GM19372 (cell line): Measurements from ENCODE around the gene LPA.
"Not testable (repeated sequence)": the region's sequence is repeated elsewhere in the genome, so short reads cannot be mapped to it uniquely, and the experiment has no call there.

Source experiments
- ATAC-seq: cut with Tn5 transposase; IDR thresholded peaks from one replicate; pipeline ENCODE4 v1.9.1; 2021; ENCODE audit warnings: mild to moderate bottlenecking, low read depth, moderate library complexity; ENCODE audit not compliant: unreplicated experiment

The LPA gene, protein sequence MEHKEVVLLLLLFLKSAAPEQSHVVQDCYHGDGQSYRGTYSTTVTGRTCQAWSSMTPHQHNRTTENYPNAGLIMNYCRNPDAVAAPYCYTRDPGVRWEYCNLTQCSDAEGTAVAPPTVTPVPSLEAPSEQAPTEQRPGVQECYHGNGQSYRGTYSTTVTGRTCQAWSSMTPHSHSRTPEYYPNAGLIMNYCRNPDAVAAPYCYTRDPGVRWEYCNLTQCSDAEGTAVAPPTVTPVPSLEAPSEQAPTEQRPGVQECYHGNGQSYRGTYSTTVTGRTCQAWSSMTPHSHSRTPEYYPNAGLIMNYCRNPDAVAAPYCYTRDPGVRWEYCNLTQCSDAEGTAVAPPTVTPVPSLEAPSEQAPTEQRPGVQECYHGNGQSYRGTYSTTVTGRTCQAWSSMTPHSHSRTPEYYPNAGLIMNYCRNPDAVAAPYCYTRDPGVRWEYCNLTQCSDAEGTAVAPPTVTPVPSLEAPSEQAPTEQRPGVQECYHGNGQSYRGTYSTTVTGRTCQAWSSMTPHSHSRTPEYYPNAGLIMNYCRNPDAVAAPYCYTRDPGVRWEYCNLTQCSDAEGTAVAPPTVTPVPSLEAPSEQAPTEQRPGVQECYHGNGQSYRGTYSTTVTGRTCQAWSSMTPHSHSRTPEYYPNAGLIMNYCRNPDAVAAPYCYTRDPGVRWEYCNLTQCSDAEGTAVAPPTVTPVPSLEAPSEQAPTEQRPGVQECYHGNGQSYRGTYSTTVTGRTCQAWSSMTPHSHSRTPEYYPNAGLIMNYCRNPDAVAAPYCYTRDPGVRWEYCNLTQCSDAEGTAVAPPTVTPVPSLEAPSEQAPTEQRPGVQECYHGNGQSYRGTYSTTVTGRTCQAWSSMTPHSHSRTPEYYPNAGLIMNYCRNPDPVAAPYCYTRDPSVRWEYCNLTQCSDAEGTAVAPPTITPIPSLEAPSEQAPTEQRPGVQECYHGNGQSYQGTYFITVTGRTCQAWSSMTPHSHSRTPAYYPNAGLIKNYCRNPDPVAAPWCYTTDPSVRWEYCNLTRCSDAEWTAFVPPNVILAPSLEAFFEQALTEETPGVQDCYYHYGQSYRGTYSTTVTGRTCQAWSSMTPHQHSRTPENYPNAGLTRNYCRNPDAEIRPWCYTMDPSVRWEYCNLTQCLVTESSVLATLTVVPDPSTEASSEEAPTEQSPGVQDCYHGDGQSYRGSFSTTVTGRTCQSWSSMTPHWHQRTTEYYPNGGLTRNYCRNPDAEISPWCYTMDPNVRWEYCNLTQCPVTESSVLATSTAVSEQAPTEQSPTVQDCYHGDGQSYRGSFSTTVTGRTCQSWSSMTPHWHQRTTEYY (N-terminal part only)

GRCh38 chr6:160664198-160664597 lies at the start of gene LPA:
Gene LPA (minus strand): TSS chr6:160664275. CDS start chr6:160664214, 61 bp downstream.
- ATAC-seq, result not testable (repeated sequence)

DNA sequence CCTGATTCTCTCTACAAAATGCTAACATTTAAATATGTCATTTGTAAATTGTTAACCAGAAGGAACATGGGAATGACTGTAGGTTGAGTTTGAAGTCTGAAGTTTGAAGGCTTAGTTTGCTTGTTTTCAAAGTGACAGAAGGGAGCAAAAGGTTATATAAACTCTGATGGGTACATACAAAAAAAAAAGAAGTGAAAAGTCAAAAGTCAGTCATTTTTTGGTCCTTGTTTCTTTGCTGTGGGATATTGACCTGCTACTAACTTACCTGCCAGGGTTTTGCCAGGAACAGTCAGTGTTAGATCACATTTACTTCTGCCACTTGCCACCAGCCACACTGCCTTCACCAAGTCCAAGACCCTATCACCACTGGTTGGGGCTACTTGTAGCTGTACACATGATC lies 44.9 kb upstream of the LPA start:
- ATAC-seq, result not testable (repeated sequence)

GRCh38 chr6:160704688-160705087 lies 40.6 kb upstream of the LPA start:
- not testable (repeated sequence) for ATAC-seq

GRCh38 chr6:160701918-160702680 lies 38.0 kb upstream of the LPA start, which contains the start of gene PLG:
Gene PLG (plus strand): TSS chr6:160702244. CDS start chr6:160702305, 61 bp downstream.
- not testable (repeated sequence) for ATAC-seq

GRCh38 chr6:160697826-160698225 lies 33.8 kb upstream of the LPA start:
- no peak for ATAC-seq

DNA sequence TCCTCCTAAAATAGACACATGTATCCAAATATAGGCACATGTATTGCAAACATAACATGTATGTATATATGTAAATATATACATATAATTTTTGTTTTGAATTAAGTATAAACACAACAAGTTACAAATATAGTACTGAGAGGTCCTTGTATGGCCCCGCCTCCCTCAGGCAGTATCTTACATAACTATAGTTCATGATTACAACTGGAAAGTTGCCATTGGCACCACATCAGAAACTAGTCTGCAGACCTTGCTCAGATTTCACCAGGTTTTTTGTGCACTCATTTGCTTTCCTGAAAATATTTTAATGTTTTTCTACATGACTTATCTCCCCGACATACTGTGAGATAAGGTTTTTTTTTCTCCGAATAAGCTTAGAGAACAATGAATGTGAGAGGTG lies 32.8 kb upstream of the LPA start:
- not testable (repeated sequence) for ATAC-seq

- ATAC-seq, result not testable (repeated sequence)
Observed at GRCh38 chr6:160695622-160696021, 31.5 kb upstream of the LPA start.

- ATAC-seq, result not testable (repeated sequence)
Observed at GRCh38 chr6:160695025-160695424, 30.9 kb upstream of the LPA start.

DNA sequence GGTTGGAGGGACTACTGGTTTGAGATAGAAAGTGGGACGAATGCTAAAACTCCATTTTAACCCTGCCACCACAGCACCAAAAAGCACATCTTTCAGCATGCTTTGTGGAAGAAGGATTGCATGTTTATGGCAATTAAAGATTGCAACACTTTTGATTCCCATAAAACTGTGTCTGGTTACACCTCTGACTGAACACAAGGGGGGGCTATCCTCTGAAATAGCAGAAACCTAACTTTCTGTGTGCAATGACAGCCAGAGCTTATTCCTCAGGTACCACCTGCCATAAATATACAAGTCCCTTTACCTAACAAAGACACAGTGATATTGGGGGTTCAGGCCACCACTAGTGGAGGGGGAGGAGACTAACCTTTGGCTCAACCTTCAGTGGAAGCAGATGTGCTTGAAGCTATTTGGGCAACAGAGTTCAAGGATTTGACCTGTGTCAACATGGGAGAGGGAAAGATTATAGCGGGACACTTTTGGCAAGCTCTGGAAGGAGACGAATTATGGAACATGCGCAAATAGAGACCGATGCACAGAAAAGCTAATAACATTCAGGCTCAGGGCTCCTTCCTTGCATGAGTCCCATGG lies 28.4 kb upstream of the LPA start:
- no peak for ATAC-seq

DNA sequence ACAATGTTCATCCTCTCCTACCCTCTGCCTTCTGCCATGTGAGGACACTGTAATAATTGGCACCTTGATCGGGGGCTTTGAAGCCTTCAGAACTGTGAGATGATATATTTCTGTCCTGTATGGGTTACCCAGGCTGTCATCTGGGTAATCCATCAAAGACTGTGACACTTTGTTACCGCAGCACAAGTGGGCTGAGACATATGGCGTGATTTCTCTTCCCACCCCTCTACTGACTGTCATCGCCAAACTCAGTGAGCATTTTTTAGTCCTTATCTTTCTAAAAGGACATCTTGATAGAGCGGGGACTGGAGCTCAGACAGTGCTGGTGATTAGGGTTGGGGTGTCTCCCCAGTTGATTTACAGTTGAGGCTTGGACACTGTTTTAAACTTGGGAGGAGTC lies 27.5 kb upstream of the LPA start:
- ATAC-seq, result no peak

DNA sequence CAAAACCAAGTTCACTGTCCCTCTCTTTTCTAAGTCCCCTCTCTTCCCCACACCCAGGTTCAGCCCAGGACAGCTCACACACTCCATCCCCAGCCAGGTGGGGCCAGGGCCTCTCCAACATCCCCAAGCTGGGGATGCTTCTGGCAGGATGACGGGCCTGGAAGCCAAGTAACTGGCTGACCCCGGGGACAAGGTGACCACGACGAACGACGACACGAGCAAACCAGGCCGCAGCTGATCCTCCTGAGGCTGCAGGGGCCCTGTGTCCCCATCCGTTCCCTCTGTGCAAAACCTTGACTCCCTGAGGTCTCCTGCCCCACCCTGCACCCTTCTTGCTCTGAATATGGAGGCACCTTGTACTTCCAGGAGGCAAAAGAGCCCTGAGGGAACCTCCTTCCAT lies 26.4 kb upstream of the LPA start:
- no peak for ATAC-seq

GRCh38 chr6:160685762-160686450 lies 21.8 kb upstream of the LPA start:
- ATAC-seq, result no peak

- not testable (repeated sequence) for ATAC-seq
Observed at GRCh38 chr6:160685101-160685761, 21.2 kb upstream of the LPA start.

- no peak for ATAC-seq
Observed at GRCh38 chr6:160679402-160679769, 15.3 kb upstream of the LPA start.

- ATAC-seq, result no peak
Observed at GRCh38 chr6:160678744-160679401, 14.8 kb upstream of the LPA start.

- ATAC-seq, result no peak
Observed at GRCh38 chr6:160678230-160678629, 14.2 kb upstream of the LPA start.

- ATAC-seq, result not testable (repeated sequence)
Observed at GRCh38 chr6:160676418-160676817, 12.3 kb upstream of the LPA start.

- ATAC-seq, result no peak
Observed at GRCh38 chr6:160668589-160668988, 4.5 kb upstream of the LPA start.
